ENCODE measurements around the gene KLK4. TPM values are rescaled to one million over a fixed set of nuclear protein-coding genes. Genes with fewer than 3 reads are reported as not detected.

KLK4 gene
- polyA plus RNA-seq, 1 of the 3 experiments (the other 2 are of a cell fraction): not detected

DNA sequence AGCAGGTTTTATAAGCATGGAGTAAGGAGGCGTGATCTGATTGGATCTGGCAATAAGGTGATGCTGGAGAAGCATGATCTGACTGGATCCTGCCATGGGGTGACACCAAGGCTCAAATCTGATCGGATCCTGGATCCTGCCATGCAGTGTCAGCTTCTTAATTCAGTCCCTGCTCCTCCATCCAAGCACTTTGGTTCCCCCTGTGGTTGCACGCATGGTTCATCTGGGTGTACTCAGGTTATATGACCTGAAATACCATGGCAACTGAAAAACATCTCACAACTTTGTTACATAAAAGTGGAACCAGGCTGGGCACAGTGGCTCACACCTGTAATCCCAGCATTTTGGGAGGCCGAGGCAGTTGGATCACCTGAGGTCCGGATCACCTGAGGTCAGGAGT lies 17.6 kb upstream of the KLK4 start:
- Histone ChIP-seq H3K27me3 (ENCODE audit: insufficient read depth) (peaks cover 49% of the 10 kb centered on the region; the same call in 1 of the 2 replicates), H3K9me3 (no peaks in the 10 kb centered on the region), H3K9ac (no peak overlapping the region), H3K4me1 (ENCODE audit: control insufficient read depth in 1 of 2, insufficient read depth in 2 of 2, low read depth in 1 of 2, low read length in 1 of 2) (no peaks in the 10 kb centered on the region), H3K36me3 (replicated peaks in 1 of 2; ENCODE audit: control insufficient read depth in 1 of 2, insufficient read depth in 2 of 2, low read length in 1 of 2) (no peaks in the 10 kb centered on the region), H2AFZ (ENCODE audit: low read depth) (no peak overlapping the region), H3K9me2 (no peaks in the 10 kb centered on the region), H3F3A (replicated peaks; ENCODE audit: insufficient read depth) (no peaks in the 10 kb centered on the region), H3K27ac (ENCODE audit: low read depth in 2 of 2, low read length in 1 of 2) (no peak overlapping the region), H3K4me3 (ENCODE audit: low read depth in 2 of 2, low read length in 1 of 2) (no peak overlapping the region), H3K4me2 (no peak overlapping the region), H4K20me1 (ENCODE audit: insufficient read depth) (no peaks in the 10 kb centered on the region), H3K79me2 (ENCODE audit: insufficient read depth) (no peaks in the 10 kb centered on the region)
- ChIA-PET CTCF (interaction anchor here (0.5 to 1.8 kb wide), 4 partner anchors 88 to 624 kb away, joined by 3 to 9 read pairs (median 3); no protein-coding TSS in a partner anchor), POLR2A (no interaction called here)
- 14% methylated on average over 5 of the region's 5 CpGs for WGBS (ENCODE audit: low lambda C conversion rate)
- TF ChIP-seq EP300 (IDR thresholded peaks at IDR 0.05; ENCODE audit: borderline replicate concordance in 1 of 2, low read depth in 1 of 2, low read length in 1 of 2): no peak
- no peak for TF ChIP-seq RFX5 (IDR thresholded peaks at IDR 0.05; ENCODE audit: low read length)
- TF ChIP-seq TCF12 (IDR thresholded peaks at IDR 0.05): no peak
- TF ChIP-seq, protein P1, sequence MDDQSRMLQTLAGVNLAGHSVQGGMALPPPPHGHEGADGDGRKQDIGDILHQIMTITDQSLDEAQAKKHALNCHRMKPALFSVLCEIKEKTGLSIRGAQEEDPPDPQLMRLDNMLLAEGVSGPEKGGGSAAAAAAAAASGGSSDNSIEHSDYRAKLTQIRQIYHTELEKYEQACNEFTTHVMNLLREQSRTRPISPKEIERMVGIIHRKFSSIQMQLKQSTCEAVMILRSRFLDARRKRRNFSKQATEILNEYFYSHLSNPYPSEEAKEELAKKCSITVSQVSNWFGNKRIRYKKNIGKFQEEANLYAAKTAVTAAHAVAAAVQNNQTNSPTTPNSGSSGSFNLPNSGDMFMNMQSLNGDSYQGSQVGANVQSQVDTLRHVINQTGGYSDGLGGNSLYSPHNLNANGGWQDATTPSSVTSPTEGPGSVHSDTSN (IDR thresholded peaks at IDR 0.05): no peak
- no peak for TF ChIP-seq RXRA (IDR thresholded peaks at IDR 0.05; ENCODE audit: borderline replicate concordance, low read depth)
- TF ChIP-seq NFIC (IDR thresholded peaks at IDR 0.05; ENCODE audit: borderline replicate concordance): no peak
- TF ChIP-seq TAF1 (IDR thresholded peaks at IDR 0.05; ENCODE audit: borderline replicate concordance, low read depth, low read length): no peak
- no peak for TF ChIP-seq SIN3A (IDR thresholded peaks at IDR 0.05; ENCODE audit: borderline replicate concordance, low read depth, low read length)
- no peak for TF ChIP-seq ZBTB33 (IDR thresholded peaks at IDR 0.05; ENCODE audit: borderline replicate concordance, low read depth)
- no peak for TF ChIP-seq CHD2 (IDR thresholded peaks at IDR 0.05; ENCODE audit: low read length, partially characterized antibody)
- no peak for TF ChIP-seq FOSL2 (IDR thresholded peaks at IDR 0.05; ENCODE audit: borderline replicate concordance, low read depth)
- no peak for TF ChIP-seq TEAD4 (IDR thresholded peaks at IDR 0.05; ENCODE audit: borderline replicate concordance, insufficient read depth)
- TF ChIP-seq RCOR1 (IDR thresholded peaks at IDR 0.05; ENCODE audit: low read length): no peak
- no peak for TF ChIP-seq NRF1 (IDR thresholded peaks at IDR 0.05; ENCODE audit: low read depth, low read length)
- TF ChIP-seq, protein P2, sequence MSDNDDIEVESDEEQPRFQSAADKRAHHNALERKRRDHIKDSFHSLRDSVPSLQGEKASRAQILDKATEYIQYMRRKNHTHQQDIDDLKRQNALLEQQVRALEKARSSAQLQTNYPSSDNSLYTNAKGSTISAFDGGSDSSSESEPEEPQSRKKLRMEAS (IDR thresholded peaks at IDR 0.05; ENCODE audit: low read depth): no peak
- TF ChIP-seq MEF2A (IDR thresholded peaks at IDR 0.05; ENCODE audit: borderline replicate concordance, low read depth): no peak
- TF ChIP-seq FOXJ3 (CRISPR knock-in tag; IDR thresholded peaks at IDR 0.05): no peak
- no peak for TF ChIP-seq MXI1 (IDR thresholded peaks at IDR 0.05; ENCODE audit: low read depth, low read length)
- TF ChIP-seq, protein P3, sequence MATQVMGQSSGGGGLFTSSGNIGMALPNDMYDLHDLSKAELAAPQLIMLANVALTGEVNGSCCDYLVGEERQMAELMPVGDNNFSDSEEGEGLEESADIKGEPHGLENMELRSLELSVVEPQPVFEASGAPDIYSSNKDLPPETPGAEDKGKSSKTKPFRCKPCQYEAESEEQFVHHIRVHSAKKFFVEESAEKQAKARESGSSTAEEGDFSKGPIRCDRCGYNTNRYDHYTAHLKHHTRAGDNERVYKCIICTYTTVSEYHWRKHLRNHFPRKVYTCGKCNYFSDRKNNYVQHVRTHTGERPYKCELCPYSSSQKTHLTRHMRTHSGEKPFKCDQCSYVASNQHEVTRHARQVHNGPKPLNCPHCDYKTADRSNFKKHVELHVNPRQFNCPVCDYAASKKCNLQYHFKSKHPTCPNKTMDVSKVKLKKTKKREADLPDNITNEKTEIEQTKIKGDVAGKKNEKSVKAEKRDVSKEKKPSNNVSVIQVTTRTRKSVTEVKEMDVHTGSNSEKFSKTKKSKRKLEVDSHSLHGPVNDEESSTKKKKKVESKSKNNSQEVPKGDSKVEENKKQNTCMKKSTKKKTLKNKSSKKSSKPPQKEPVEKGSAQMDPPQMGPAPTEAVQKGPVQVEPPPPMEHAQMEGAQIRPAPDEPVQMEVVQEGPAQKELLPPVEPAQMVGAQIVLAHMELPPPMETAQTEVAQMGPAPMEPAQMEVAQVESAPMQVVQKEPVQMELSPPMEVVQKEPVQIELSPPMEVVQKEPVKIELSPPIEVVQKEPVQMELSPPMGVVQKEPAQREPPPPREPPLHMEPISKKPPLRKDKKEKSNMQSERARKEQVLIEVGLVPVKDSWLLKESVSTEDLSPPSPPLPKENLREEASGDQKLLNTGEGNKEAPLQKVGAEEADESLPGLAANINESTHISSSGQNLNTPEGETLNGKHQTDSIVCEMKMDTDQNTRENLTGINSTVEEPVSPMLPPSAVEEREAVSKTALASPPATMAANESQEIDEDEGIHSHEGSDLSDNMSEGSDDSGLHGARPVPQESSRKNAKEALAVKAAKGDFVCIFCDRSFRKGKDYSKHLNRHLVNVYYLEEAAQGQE (IDR thresholded peaks at IDR 0.05; ENCODE audit: low read depth, low read length): no peak
- no peak for DNase-seq

Data from SK-N-SH (cell line).